HepG2 (cell line): Measurements from ENCODE around the gene MTM1. TPM values are rescaled to one million over a fixed set of nuclear protein-coding genes. Genes with fewer than 3 reads are reported as not detected.

Experiments used
- JUND ChIP-seq: sonication (generic); formaldehyde crosslinking; IDR thresholded peaks from 2 replicates; pipeline ENCODE4 v1.8.0; 2022; ENCODE audit warnings: mild to moderate bottlenecking, missing genetic modification reagents
- MAFG ChIP-seq: sonication (generic); formaldehyde crosslinking; IDR thresholded peaks from 2 replicates; pipeline ENCODE4 v1.5.1; 2020; ENCODE audit warnings: mild to moderate bottlenecking, missing genetic modification reagents
- MTA1 ChIP-seq: sonication (generic); formaldehyde crosslinking; IDR thresholded peaks from 2 replicates; pipeline ENCODE4 v1.4.0; 2020; ENCODE audit warnings: missing genetic modification reagents, mild to moderate bottlenecking, borderline replicate concordance
- MXD1 ChIP-seq: sonication (generic); formaldehyde crosslinking; IDR thresholded peaks from 2 replicates; pipeline ENCODE4 v1.4.0; 2020; ENCODE audit warnings: mild to moderate bottlenecking, missing genetic modification reagents
- NKX3-1 ChIP-seq: sonication (generic); formaldehyde crosslinking; IDR thresholded peaks from 2 replicates; pipeline ENCODE4 v1.5.0; 2020; ENCODE audit warnings: missing genetic modification reagents
- PAWR ChIP-seq: sonication (generic); formaldehyde crosslinking; IDR thresholded peaks from 2 replicates; pipeline ENCODE4 v1.4.0; 2020; ENCODE audit warnings: missing genetic modification reagents, mild to moderate bottlenecking, borderline replicate concordance
- SRF ChIP-seq: IDR thresholded peaks from 2 replicates; pipeline ENCODE4 v1.6.1; 2011; ENCODE audit warnings: mild to moderate bottlenecking, low read depth, low read length, moderate library complexity
- TSC22D2 ChIP-seq: sonication (generic); formaldehyde crosslinking; IDR thresholded peaks from 2 replicates; pipeline ENCODE4 v1.5.1; 2020; ENCODE audit warnings: missing genetic modification reagents, mild to moderate bottlenecking, borderline replicate concordance
- ZFP91 ChIP-seq: sonication (generic); formaldehyde crosslinking; IDR thresholded peaks from 2 replicates; pipeline ENCODE4 v1.9.0; 2022; ENCODE audit warnings: missing genetic modification reagents, mild to moderate bottlenecking, borderline replicate concordance
- ZMAT5 ChIP-seq: sonication (generic); formaldehyde crosslinking; IDR thresholded peaks from 2 replicates; pipeline ENCODE4 v1.5.0; 2020; ENCODE audit warnings: mild to moderate bottlenecking, low read depth, missing genetic modification reagents, borderline replicate concordance
- ZNF431 ChIP-seq: sonication (generic); formaldehyde crosslinking; IDR thresholded peaks from 2 replicates; pipeline ENCODE4 v1.9.0; 2022; ENCODE audit warnings: missing genetic modification reagents, low read depth, mild to moderate bottlenecking, borderline replicate concordance
- ZNF709 ChIP-seq: sonication (generic); formaldehyde crosslinking; IDR thresholded peaks from 2 replicates; pipeline ENCODE4 v1.5.0; 2020; ENCODE audit warnings: mild to moderate bottlenecking, missing genetic modification reagents
- ZNF770 ChIP-seq: sonication (generic); formaldehyde crosslinking; IDR thresholded peaks from 2 replicates; pipeline ENCODE4 v1.5.0; 2020; ENCODE audit warnings: mild to moderate bottlenecking, missing genetic modification reagents
- ZNF800 ChIP-seq: sonication (generic); formaldehyde crosslinking; IDR thresholded peaks from 2 replicates; pipeline ENCODE4 v1.4.0; 2020; ENCODE audit warnings: missing genetic modification reagents
- polyA plus RNA-seq, 8 experiments: library from polyadenylated mRNA; depleted of rRNA in 3 of 8; stranded (reverse) in 7 of 8; unstranded in 1 of 8; fragments of >200 nt; fragmentation: Illumina TruSeq in 4 of 8; extraction: Trizol in 4 of 8; gene quantifications; 2 replicates each; pipeline versions ENCODE4 v1.2.1 to v1.2.3, GENCODE V29; 2011 to 2016; ENCODE audit warnings: low read depth in 4 of 8, missing spikeins in 1 of 8, mixed read lengths in 1 of 8; ENCODE audit not compliant: insufficient read depth in 1 of 8
- total RNA-seq, 5 experiments: library from RNA; depleted of rRNA; stranded (reverse); fragments of >200 nt; fragmentation: Illumina TruSeq; extraction: Trizol; gene quantifications; 2 replicates each; pipeline ENCODE4 v1.2.3, GENCODE V29; 2016; ENCODE audit warnings: low read depth in 1 of 5
- TF ChIP-seq, protein P1 (sequence below): sonication (generic); formaldehyde crosslinking; IDR thresholded peaks from 2 replicates; pipeline ENCODE4 v1.4.0; 2020; ENCODE audit warnings: missing genetic modification reagents
- TF ChIP-seq, protein P2 (sequence below): sonication (generic); formaldehyde crosslinking; IDR thresholded peaks from 2 replicates; pipeline ENCODE4 v1.5.1; 2020; ENCODE audit warnings: mild to moderate bottlenecking, moderate library complexity, missing genetic modification reagents

MTM1 gene
- total and polyA plus RNA-seq, 2 of the 13 experiments (the other 11 are each of a cell fraction or from before 2014, with no cell fraction given): 12.0 to 15.2 TPM

DNA sequence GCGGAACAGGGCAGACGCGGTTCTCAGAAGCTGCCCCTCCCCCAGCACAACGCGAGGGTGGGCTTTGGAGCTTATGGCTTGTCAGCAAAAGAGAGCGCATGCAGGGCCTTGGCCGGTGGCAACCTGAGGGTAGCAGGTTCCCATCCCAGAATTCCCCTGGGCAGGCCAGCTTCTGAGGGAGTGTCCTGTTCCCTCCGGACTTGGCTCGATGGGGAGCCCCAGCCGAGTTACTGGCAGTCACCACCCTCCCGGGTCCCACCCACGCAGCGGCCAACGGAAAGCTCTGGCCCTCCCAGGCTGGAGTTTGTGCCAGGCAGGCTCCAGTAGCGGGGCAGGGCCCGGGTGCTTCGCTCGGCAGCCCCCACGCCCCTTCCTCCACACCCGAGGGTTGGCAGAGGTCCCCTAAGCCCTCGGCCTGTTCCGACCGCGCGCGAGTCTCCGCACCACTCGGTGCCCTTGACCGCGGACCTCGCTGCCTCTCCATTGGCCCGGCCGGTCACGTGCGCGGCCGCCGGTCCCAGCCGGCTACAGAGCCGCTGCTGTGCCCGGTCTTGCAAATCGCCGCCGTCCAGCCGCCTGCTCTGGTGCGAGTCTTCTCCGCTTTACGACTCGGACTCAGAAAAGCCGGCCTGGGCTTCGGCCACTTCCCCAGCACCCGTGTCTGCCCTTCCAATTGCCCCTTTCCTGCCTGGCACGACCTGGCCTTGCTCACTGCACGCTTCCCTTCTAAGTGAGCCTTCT, 20.9 kb upstream of the MTM1 start (continued):
- TF ChIP-seq ZNF709 (peak; percentile 30; the same call in 1 of the 2 replicates), ZNF770 (CRISPR knock-in tag) (no peak), PAWR (no peak), MAFG (CRISPR knock-in tag) (no peak), MTA1 (CRISPR knock-in tag) (peak; percentile 59; the same call in 1 of the 2 replicates), SRF (no peak), ZNF431 (CRISPR knock-in tag) (no peak), NKX3-1 (no peak), ZFP91 (CRISPR knock-in tag) (peak; percentile 41; the same call in 1 of the 2 replicates), ZNF800 (CRISPR knock-in tag) (no peak), MXD1 (CRISPR knock-in tag) (peak; percentile 58; the same call in 1 of the 2 replicates), ZMAT5 (no peak), JUND (CRISPR knock-in tag) (no peak), TSC22D2 (CRISPR knock-in tag) (no peak)
- TF ChIP-seq, protein P1, sequence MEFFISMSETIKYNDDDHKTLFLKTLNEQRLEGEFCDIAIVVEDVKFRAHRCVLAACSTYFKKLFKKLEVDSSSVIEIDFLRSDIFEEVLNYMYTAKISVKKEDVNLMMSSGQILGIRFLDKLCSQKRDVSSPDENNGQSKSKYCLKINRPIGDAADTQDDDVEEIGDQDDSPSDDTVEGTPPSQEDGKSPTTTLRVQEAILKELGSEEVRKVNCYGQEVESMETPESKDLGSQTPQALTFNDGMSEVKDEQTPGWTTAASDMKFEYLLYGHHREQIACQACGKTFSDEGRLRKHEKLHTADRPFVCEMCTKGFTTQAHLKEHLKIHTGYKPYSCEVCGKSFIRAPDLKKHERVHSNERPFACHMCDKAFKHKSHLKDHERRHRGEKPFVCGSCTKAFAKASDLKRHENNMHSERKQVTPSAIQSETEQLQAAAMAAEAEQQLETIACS (CRISPR knock-in tag): no peak
- TF ChIP-seq, protein P2, sequence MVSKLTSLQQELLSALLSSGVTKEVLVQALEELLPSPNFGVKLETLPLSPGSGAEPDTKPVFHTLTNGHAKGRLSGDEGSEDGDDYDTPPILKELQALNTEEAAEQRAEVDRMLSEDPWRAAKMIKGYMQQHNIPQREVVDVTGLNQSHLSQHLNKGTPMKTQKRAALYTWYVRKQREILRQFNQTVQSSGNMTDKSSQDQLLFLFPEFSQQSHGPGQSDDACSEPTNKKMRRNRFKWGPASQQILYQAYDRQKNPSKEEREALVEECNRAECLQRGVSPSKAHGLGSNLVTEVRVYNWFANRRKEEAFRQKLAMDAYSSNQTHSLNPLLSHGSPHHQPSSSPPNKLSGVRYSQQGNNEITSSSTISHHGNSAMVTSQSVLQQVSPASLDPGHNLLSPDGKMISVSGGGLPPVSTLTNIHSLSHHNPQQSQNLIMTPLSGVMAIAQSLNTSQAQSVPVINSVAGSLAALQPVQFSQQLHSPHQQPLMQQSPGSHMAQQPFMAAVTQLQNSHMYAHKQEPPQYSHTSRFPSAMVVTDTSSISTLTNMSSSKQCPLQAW: peak; percentile 17; the same call in 1 of the 2 replicates
